Lung (tissue), 12 donors: ENCODE results near the gene PCTP. TPM values are rescaled to one million over a fixed set of nuclear protein-coding genes. Genes with fewer than 3 reads are reported as not detected.
A peak's percentile ranks its signal among the peaks of the same experiment; 100 is the strongest.

Source experiments
- ATAC-seq: fragments of 200-7000 bp; cut with Tn5 transposase; one replicate; pipeline ENCODE4 v1.9.1; 2020; ENCODE audit warnings: moderate number of reproducible peaks; ENCODE audit not compliant: insufficient read depth, low FRiP score
- DNase-seq, 3 donors: peaks; one replicate each; pipeline ENCODE4 v3.0.0-alpha.2; 2013 to 2017
- H3K27ac ChIP-seq, 2 donors: one replicate each; pipeline ENCODE4 v1.5.1; 2013; ENCODE audit warnings: mild to moderate bottlenecking in 2 of 2, moderate library complexity in 2 of 2, control low read depth in 1 of 2, inconsistent platforms in 1 of 2, low read depth in 1 of 2, low read length in 1 of 2
- H3K27me3 ChIP-seq, 3 donors: one replicate each; pipeline ENCODE4 v1.5.1; 2013; ENCODE audit warnings: low read length in 2 of 3; ENCODE audit not compliant: control insufficient read depth in 3 of 3, insufficient read depth in 3 of 3
- H3K36me3 ChIP-seq, 4 donors: one replicate each; pipeline ENCODE4 v1.5.1; 2013; ENCODE audit warnings: low read length in 4 of 4, mild to moderate bottlenecking in 1 of 4, moderate library complexity in 1 of 4; ENCODE audit not compliant: control insufficient read depth in 4 of 4, insufficient read depth in 4 of 4
- H3K4me1 ChIP-seq, 5 donors: one replicate each; pipeline ENCODE4 v1.5.1; 2013; ENCODE audit warnings: low read length in 5 of 5, mild to moderate bottlenecking in 2 of 5, moderate library complexity in 1 of 5; ENCODE audit not compliant: control insufficient read depth in 5 of 5, insufficient read depth in 5 of 5
- H3K4me3 ChIP-seq: one replicate; pipeline ENCODE4 v1.5.1; 2013; ENCODE audit warnings: mild to moderate bottlenecking, control low read depth, moderate library complexity
- H3K9ac ChIP-seq, 2 donors: one replicate each; pipeline ENCODE4 v1.5.1; 2013; ENCODE audit warnings: low read length in 2 of 2, control low read depth in 1 of 2; ENCODE audit not compliant: insufficient read depth in 1 of 2
- H3K9me3 ChIP-seq, 4 donors: one replicate each; pipeline ENCODE4 v1.5.1; 2013; ENCODE audit warnings: low read length in 3 of 4, mild to moderate bottlenecking in 1 of 4, moderate library complexity in 1 of 4; ENCODE audit not compliant: control insufficient read depth in 4 of 4, insufficient read depth in 3 of 4
- WGBS, 2 donors: extraction: QIAGEN DNeasy Blood & Tissue Kit; methylation state at CpG; one replicate each; pipeline ENCODE4 v1.1.7; 2013; 5-methylcytosine and 5-hydroxymethylcytosine counted together
- polyA plus RNA-seq, 2 donors: library from polyadenylated mRNA; stranded (reverse); fragments of 200-250 nt; gene quantifications; one replicate each; pipeline ENCODE4 v1.2.1, GENCODE V29; 2013
- total RNA-seq, 2 donors: library from RNA; depleted of rRNA in 1 of 2; stranded (reverse); fragments of >200 nt in 1 of 2; gene quantifications; one replicate each; pipeline ENCODE4 v1.2.1, GENCODE V29; 2014 to 2021
- TF ChIP-seq, protein P1 (sequence below): IDR thresholded peaks from 2 replicates; pipeline ENCODE4 v1.5.1; 2012; ENCODE audit warnings: mild to moderate bottlenecking; ENCODE audit errors: control extremely low read depth, extremely low read depth
- donor health status: control.
- donor health status: control.
- donor health status: Bipolar disorder and iron deficiency.
- donor health status: healthy.
- donor health status: DM: yes; HTN: yes; CAD: no.

Gene PCTP
- total and polyA plus RNA-seq, 4 donors = 14.3 to 34.2 (median 19.1) TPM

DNA sequence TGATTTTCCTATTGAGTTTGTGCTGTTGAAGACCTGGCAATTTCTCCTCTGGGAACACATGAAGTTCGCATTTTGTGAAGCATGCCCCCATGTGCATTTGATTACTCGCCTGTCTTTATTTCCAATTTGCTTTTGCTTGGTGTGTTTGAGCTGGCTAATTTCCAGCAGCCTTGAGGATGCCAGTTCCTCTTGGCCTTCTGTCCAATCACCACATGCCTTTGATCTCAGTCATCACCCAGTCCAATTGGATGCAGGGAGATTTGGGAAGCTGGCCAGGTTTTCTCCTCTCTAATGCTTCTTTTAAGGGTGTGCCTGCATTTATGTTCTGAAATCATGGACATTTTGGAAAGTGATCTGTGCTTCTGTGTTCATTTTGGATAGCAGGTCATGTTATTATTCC, 24.4 kb upstream of the PCTP start:
- DNase-seq (peak; percentile 73 to 91 (median 87)), ATAC-seq (no peak)
- no peaks in the 10 kb centered on the region for H3K9me3 ChIP-seq
- TF ChIP-seq, protein P1, sequence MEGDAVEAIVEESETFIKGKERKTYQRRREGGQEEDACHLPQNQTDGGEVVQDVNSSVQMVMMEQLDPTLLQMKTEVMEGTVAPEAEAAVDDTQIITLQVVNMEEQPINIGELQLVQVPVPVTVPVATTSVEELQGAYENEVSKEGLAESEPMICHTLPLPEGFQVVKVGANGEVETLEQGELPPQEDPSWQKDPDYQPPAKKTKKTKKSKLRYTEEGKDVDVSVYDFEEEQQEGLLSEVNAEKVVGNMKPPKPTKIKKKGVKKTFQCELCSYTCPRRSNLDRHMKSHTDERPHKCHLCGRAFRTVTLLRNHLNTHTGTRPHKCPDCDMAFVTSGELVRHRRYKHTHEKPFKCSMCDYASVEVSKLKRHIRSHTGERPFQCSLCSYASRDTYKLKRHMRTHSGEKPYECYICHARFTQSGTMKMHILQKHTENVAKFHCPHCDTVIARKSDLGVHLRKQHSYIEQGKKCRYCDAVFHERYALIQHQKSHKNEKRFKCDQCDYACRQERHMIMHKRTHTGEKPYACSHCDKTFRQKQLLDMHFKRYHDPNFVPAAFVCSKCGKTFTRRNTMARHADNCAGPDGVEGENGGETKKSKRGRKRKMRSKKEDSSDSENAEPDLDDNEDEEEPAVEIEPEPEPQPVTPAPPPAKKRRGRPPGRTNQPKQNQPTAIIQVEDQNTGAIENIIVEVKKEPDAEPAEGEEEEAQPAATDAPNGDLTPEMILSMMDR = no peak
- H3K27me3 ChIP-seq = no peaks in the 10 kb centered on the region
- peaks cover 0 to 59% (median 1%) of the 10 kb centered on the region in 5 donors for H3K4me1 ChIP-seq
- H3K9ac ChIP-seq = no peak overlapping the region
- peak overlapping the region in 1 of 2 donors; percentile 26 for H3K27ac ChIP-seq
- no peak overlapping the region for H3K4me3 ChIP-seq
- H3K36me3 ChIP-seq = no peaks in the 10 kb centered on the region
- 40 to 79% methylated on average over 2 of the region's 2 CpGs for WGBS, 2 donors

DNA sequence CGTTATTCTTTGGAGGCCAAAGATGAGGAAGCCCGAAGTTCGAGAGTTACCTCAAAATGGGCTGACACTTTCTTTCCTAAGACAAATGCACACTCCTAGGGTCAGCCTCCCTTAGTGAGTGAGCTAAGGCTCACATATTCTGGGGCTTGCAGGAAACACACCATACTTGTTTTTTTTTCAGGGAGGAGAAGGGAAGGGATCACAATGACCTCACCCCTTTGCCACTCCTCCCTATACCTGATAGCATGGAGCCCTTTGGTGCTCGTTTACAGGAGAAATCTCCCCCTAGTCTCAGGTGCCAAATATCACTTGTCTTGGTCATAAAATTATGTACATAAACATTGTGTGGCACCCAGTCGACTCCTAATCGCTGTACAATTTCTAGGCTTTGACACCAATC, 23.6 kb upstream of the PCTP start:
- ATAC-seq (no peak), DNase-seq (no peak)
- H3K9ac ChIP-seq = no peak overlapping the region
- H3K27me3 ChIP-seq = no peaks in the 10 kb centered on the region
- peaks cover 0 to 67% (median 8%) of the 10 kb centered on the region in 5 donors for H3K4me1 ChIP-seq
- 80 to 89% methylated on average over 6 of the region's 6 CpGs for WGBS, 2 donors
- no peaks in the 10 kb centered on the region for H3K9me3 ChIP-seq
- H3K4me3 ChIP-seq = no peak overlapping the region
- no peaks in the 10 kb centered on the region for H3K36me3 ChIP-seq
- H3K27ac ChIP-seq = peak overlapping the region in 1 of 2 donors; percentile 73
- TF ChIP-seq, protein P1 = no peak

- Histone ChIP-seq H3K27ac (no peak overlapping the region), H3K27me3 (no peaks in the 10 kb centered on the region), H3K4me1 (peaks cover 0 to 73% (median 13%) of the 10 kb centered on the region in 5 donors), H3K36me3 (no peaks in the 10 kb centered on the region), H3K9me3 (no peaks in the 10 kb centered on the region), H3K9ac (no peak overlapping the region), H3K4me3 (no peak overlapping the region)
- no peak for DNase-seq
- TF ChIP-seq, protein P1 = no peak
- WGBS, 2 donors = 77 to 83% methylated on average over 1 of the region's 1 CpG
- no peak for ATAC-seq
These were observed 22.9 kb upstream of the PCTP start for GRCh38 chr17:55727920-55728319.

- WGBS, 2 donors = 72 to 76% methylated on average over 5 of the region's 5 CpGs
- Histone ChIP-seq H3K36me3 (no peaks in the 10 kb centered on the region), H3K4me3 (no peak overlapping the region), H3K27me3 (no peaks in the 10 kb centered on the region), H3K9ac (no peak overlapping the region), H3K27ac (peak overlapping the region in 1 of 2 donors; percentile 74), H3K9me3 (no peaks in the 10 kb centered on the region), H3K4me1 (peaks cover 0 to 74% (median 16%) of the 10 kb centered on the region in 5 donors)
- TF ChIP-seq, protein P1 = no peak
- no peak for ATAC-seq
- DNase-seq = no peak
These were observed 22.5 kb upstream of the PCTP start for GRCh38 chr17:55728361-55728760.
